ENCODE data around the gene RASSF3. TPM values are rescaled to one million over a fixed set of nuclear protein-coding genes. Genes with fewer than 3 reads are reported as not detected.
A peak's percentile ranks its signal among the peaks of the same experiment; 100 is the strongest.

The RASSF3 gene
- total RNA-seq, 1 experiment from 2014 or later: 27.2 TPM

- H3K4me1 ChIP-seq: peaks cover 11% of the 10 kb centered on the region
- no peak overlapping the region for H3K4me3 ChIP-seq
- no peak overlapping the region for H3K27ac ChIP-seq
- no peaks in the 10 kb centered on the region for H3K27me3 ChIP-seq
- H3K9me3 ChIP-seq (replicated peaks): no peaks in the 10 kb centered on the region
- no peaks in the 10 kb centered on the region for H3K36me3 ChIP-seq
- DNase-seq: no peak
Observed at GRCh38 chr12:64665514-64665913, 55.2 kb downstream of the RASSF3 start.

- Histone ChIP-seq H3K4me1 (peaks cover 11% of the 10 kb centered on the region), H3K4me3 (no peak overlapping the region), H3K9me3 (replicated peaks) (no peaks in the 10 kb centered on the region), H3K27me3 (no peaks in the 10 kb centered on the region), H3K27ac (no peak overlapping the region), H3K36me3 (no peaks in the 10 kb centered on the region)
- no peak for DNase-seq
Observed at GRCh38 chr12:64666054-64666914, 56.0 kb downstream of the RASSF3 start.

- Histone ChIP-seq H3K9me3 (replicated peaks) (no peaks in the 10 kb centered on the region), H3K4me3 (no peak overlapping the region), H3K36me3 (no peaks in the 10 kb centered on the region), H3K27me3 (no peaks in the 10 kb centered on the region), H3K4me1 (peaks cover 13% of the 10 kb centered on the region), H3K27ac (no peak overlapping the region)
- DNase-seq: no peak
Observed at GRCh38 chr12:64667793-64668192, 57.5 kb downstream of the RASSF3 start.

GRCh38 chr12:64669270-64669842, 59.1 kb downstream of the RASSF3 start:
- H3K4me1 ChIP-seq: peaks cover 18% of the 10 kb centered on the region
- H3K27ac ChIP-seq: no peak overlapping the region
- H3K9me3 ChIP-seq (replicated peaks): no peaks in the 10 kb centered on the region
- no peaks in the 10 kb centered on the region for H3K27me3 ChIP-seq
- DNase-seq: no peak
- H3K4me3 ChIP-seq: no peak overlapping the region
- H3K36me3 ChIP-seq: no peaks in the 10 kb centered on the region

GRCh38 chr12:64670019-64670418, 59.7 kb downstream of the RASSF3 start:
- Histone ChIP-seq H3K36me3 (no peaks in the 10 kb centered on the region), H3K9me3 (replicated peaks) (no peaks in the 10 kb centered on the region), H3K27ac (no peak overlapping the region), H3K4me3 (no peak overlapping the region), H3K27me3 (no peaks in the 10 kb centered on the region), H3K4me1 (peaks cover 18% of the 10 kb centered on the region)
- DNase-seq: no peak

GRCh38 chr12:64670919-64671639, 60.8 kb downstream of the RASSF3 start:
- Histone ChIP-seq H3K36me3 (no peaks in the 10 kb centered on the region), H3K9me3 (replicated peaks) (no peaks in the 10 kb centered on the region), H3K4me3 (no peak overlapping the region), H3K4me1 (peaks cover 9% of the 10 kb centered on the region), H3K27ac (no peak overlapping the region), H3K27me3 (no peaks in the 10 kb centered on the region)
- DNase-seq: no peak

- no peaks in the 10 kb centered on the region for H3K27me3 ChIP-seq
- no peaks in the 10 kb centered on the region for H3K36me3 ChIP-seq
- no peaks in the 10 kb centered on the region for H3K9me3 ChIP-seq (replicated peaks)
- DNase-seq: no peak
- H3K4me3 ChIP-seq: no peak overlapping the region
- H3K4me1 ChIP-seq: peaks cover 9% of the 10 kb centered on the region
- no peak overlapping the region for H3K27ac ChIP-seq
Observed at GRCh38 chr12:64671681-64672080, 61.4 kb downstream of the RASSF3 start.

GRCh38 chr12:64672925-64673409, 62.7 kb downstream of the RASSF3 start:
- Histone ChIP-seq H3K4me1 (peaks cover 9% of the 10 kb centered on the region), H3K4me3 (no peak overlapping the region), H3K27ac (no peak overlapping the region), H3K9me3 (replicated peaks) (no peaks in the 10 kb centered on the region), H3K27me3 (no peaks in the 10 kb centered on the region), H3K36me3 (no peaks in the 10 kb centered on the region)
- DNase-seq: peak; percentile 18 to 41

GRCh38 chr12:64673490-64674169, 63.3 kb downstream of the RASSF3 start:
- peaks cover 9% of the 10 kb centered on the region for H3K4me1 ChIP-seq
- H3K27ac ChIP-seq: no peak overlapping the region
- DNase-seq: peak in 1 of 2 experiments; percentile 13

GRCh38 chr12:64674367-64674922, 64.2 kb downstream of the RASSF3 start:
- no peak for DNase-seq
- Histone ChIP-seq H3K9me3 (replicated peaks) (no peaks in the 10 kb centered on the region), H3K27ac (no peak overlapping the region), H3K27me3 (no peaks in the 10 kb centered on the region), H3K36me3 (no peaks in the 10 kb centered on the region), H3K4me3 (no peak overlapping the region), H3K4me1 (peaks cover 9% of the 10 kb centered on the region)

More at GRCh38 chr12:64673490-64674169, 63.3 kb downstream of the RASSF3 start:
- Histone ChIP-seq H3K27me3 (no peaks in the 10 kb centered on the region), H3K9me3 (replicated peaks) (no peaks in the 10 kb centered on the region), H3K4me3 (no peak overlapping the region), H3K36me3 (no peaks in the 10 kb centered on the region)

- no peak for DNase-seq
- Histone ChIP-seq H3K27ac (no peak overlapping the region), H3K27me3 (no peaks in the 10 kb centered on the region), H3K4me1 (peaks cover 7% of the 10 kb centered on the region), H3K9me3 (replicated peaks) (no peaks in the 10 kb centered on the region), H3K36me3 (no peaks in the 10 kb centered on the region), H3K4me3 (no peak overlapping the region)
Observed at GRCh38 chr12:64675795-64676194, 65.5 kb downstream of the RASSF3 start.

- H3K4me1 ChIP-seq: peaks cover under 1% of the 10 kb centered on the region; the same call in 1 of the 2 replicates
Observed at GRCh38 chr12:64678248-64678647, 68.0 kb downstream of the RASSF3 start.

GRCh38 chr12:64678835-64679234, 68.5 kb downstream of the RASSF3 start:
- Histone ChIP-seq H3K4me1 (no peaks in the 10 kb centered on the region), H3K27me3 (no peaks in the 10 kb centered on the region), H3K36me3 (no peaks in the 10 kb centered on the region), H3K9me3 (replicated peaks) (no peaks in the 10 kb centered on the region), H3K27ac (no peak overlapping the region), H3K4me3 (no peak overlapping the region)
- DNase-seq: no peak

More at GRCh38 chr12:64678248-64678647, 68.0 kb downstream of the RASSF3 start:
- no peaks in the 10 kb centered on the region for H3K27me3 ChIP-seq
- no peak overlapping the region for H3K27ac ChIP-seq
- no peaks in the 10 kb centered on the region for H3K9me3 ChIP-seq (replicated peaks)
- DNase-seq: no peak
- H3K4me3 ChIP-seq: no peak overlapping the region
- H3K36me3 ChIP-seq: no peaks in the 10 kb centered on the region

GRCh38 chr12:64679487-64680001, 69.2 kb downstream of the RASSF3 start:
- no peak overlapping the region for H3K4me3 ChIP-seq
- no peaks in the 10 kb centered on the region for H3K27me3 ChIP-seq
- H3K4me1 ChIP-seq: no peaks in the 10 kb centered on the region
- H3K36me3 ChIP-seq: no peaks in the 10 kb centered on the region
- H3K27ac ChIP-seq: no peak overlapping the region
- H3K9me3 ChIP-seq (replicated peaks): no peaks in the 10 kb centered on the region
- DNase-seq: no peak

All from SJCRH30 (cell line).